Measurements from ENCODE around the gene TUBGCP4.

TUBGCP4 gene

GRCh38 chr15:43423793-43424192 lies 52.9 kb downstream of the TUBGCP4 start:
- DNase-seq (ENCODE audit: low spot score), result no peak

GRCh38 chr15:43429687-43430086 lies 58.8 kb downstream of the TUBGCP4 start:
- TF ChIP-seq, protein P1, sequence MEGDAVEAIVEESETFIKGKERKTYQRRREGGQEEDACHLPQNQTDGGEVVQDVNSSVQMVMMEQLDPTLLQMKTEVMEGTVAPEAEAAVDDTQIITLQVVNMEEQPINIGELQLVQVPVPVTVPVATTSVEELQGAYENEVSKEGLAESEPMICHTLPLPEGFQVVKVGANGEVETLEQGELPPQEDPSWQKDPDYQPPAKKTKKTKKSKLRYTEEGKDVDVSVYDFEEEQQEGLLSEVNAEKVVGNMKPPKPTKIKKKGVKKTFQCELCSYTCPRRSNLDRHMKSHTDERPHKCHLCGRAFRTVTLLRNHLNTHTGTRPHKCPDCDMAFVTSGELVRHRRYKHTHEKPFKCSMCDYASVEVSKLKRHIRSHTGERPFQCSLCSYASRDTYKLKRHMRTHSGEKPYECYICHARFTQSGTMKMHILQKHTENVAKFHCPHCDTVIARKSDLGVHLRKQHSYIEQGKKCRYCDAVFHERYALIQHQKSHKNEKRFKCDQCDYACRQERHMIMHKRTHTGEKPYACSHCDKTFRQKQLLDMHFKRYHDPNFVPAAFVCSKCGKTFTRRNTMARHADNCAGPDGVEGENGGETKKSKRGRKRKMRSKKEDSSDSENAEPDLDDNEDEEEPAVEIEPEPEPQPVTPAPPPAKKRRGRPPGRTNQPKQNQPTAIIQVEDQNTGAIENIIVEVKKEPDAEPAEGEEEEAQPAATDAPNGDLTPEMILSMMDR (IDR thresholded peaks at IDR 0.05; ENCODE audit: extremely low read depth, missing control alignments), result no peak
- no peak for DNase-seq (ENCODE audit: low spot score)

More at GRCh38 chr15:43423793-43424192, 52.9 kb downstream of the TUBGCP4 start:
- TF ChIP-seq, protein P1 (IDR thresholded peaks at IDR 0.05; ENCODE audit: extremely low read depth, missing control alignments), result no peak

DNA sequence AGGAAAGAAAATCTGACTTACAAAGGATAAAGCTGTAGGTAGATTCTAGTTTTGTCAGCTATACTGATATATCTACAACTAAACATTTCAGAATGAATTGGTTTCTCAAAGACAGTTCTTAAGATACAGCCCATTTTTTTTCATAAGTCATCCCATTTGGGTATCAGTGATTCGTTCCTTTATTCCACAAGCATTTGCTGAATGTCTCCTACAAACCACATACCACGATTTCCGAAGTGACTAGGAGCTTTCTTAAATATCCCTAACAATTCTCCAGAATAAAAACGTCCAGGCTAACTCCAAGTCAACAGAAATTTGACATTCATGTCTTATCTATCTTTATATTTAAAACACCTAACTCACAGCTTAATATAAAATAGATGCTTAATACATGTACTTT lies 62.3 kb downstream of the TUBGCP4 start:
- TF ChIP-seq, protein P1 (IDR thresholded peaks at IDR 0.05; ENCODE audit: extremely low read depth, missing control alignments), result no peak
- no peak for DNase-seq (ENCODE audit: low spot score)

DNA sequence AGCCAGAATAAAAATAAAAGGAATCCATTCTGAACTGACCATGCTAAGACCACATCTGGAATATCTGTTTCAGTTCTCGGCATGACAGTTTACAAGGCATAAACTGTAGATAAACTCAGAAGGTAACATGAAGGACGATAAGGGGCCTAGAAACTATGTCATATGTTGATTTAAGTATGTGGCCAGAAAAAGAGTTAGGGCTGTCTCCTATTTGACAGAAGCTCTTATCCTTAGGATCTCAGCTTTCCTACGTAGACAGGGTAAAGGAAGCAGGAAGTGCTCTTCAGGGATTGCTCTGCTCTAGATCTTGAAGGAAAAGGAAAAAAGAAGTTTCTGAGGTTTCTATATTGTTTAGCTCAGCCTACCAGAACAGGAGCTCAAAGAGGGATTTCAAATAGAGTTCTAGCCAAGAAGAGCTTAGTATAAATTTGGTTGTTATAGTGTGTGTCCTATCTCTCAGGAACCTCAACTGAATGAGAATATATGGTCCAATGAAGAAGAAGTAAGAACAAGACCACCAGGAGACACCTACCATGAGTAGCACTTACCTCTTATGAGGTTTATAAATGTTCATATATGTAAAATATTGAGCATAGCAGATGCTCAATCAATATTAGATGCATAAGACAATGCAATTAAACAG lies 62.9 kb downstream of the TUBGCP4 start:
- TF ChIP-seq, protein P1 (IDR thresholded peaks at IDR 0.05; ENCODE audit: extremely low read depth, missing control alignments), result no peak
- no peak for DNase-seq (ENCODE audit: low spot score)

DNA sequence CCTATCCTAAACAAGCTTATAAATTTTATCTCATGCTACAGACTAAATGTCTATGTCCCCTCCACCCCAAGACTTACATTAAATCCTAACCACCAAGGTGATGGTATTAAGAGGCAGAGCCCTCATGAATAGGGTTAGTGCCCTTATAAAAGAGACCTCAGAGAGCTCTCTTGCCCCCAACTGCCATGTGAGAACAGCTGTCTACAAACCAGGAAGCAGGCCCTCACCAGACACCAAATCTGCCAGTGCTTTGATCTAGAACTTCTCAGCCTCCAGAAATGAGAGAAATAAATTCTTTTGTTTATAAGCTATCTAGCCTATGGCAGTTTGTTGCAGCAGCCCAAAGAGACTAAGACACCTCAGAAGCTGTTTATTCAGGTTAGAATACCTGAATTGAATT lies 63.5 kb downstream of the TUBGCP4 start:
- TF ChIP-seq, protein P1 (IDR thresholded peaks at IDR 0.05; ENCODE audit: extremely low read depth, missing control alignments), result no peak
- DNase-seq (ENCODE audit: low spot score), result no peak

- DNase-seq (ENCODE audit: low spot score), result no peak
- TF ChIP-seq, protein P1 (IDR thresholded peaks at IDR 0.05; ENCODE audit: extremely low read depth, missing control alignments), result no peak
Measured at GRCh38 chr15:43436395-43436794, 65.5 kb downstream of the TUBGCP4 start.

DNA sequence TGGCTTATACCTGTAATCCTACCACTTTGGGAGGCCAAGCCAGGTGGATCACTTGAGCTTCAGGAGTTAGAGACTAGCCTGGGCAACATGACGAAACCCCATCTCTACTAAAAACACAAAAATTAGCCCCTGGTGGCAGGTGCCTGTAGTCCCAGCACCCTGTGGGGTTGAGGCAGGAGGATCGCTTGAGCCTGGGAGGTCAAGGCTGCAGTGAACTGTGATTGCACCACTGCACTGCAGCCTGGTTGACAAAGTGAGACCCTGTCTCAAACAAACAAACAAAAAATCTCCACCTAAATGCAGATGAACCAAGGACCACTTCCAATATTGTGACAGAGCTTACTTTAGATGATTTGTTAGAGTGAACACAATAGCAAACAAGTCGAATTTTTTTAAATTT lies 68.4 kb downstream of the TUBGCP4 start:
- no peak for DNase-seq (ENCODE audit: low spot score)
- TF ChIP-seq, protein P1 (IDR thresholded peaks at IDR 0.05; ENCODE audit: extremely low read depth, missing control alignments), result no peak

Data from GM20000 (cell line).